Keratinocyte (primary cell): Measurements from ENCODE around the gene CCDC102B. TPM values are rescaled to one million over a fixed set of nuclear protein-coding genes. Genes with fewer than 3 reads are reported as not detected.
A peak's percentile ranks its signal among the peaks of the same experiment; 100 is the strongest.

Experiments used
- DNase-seq: peaks from one replicate; pipeline ENCODE4 v3.0.0-alpha.2; 2011; ENCODE audit warnings: low read depth, missing footprints, low spot score
- FAIRE-seq: peaks from 2 replicates; lab custom pipeline; 2011; peaks lifted over from hg19 to GRCh38; lab: Jason Lieb, UNC
- H2AFZ ChIP-seq: 2 replicates; pipeline ENCODE4 v1.6.0; 2012; ENCODE audit warnings: low read length, control low read depth, inconsistent platforms; ENCODE audit not compliant: control insufficient read depth
- H3K27ac ChIP-seq: 2 replicates; pipeline ENCODE4 v1.5.1; 2011; ENCODE audit warnings: low read length; ENCODE audit not compliant: control insufficient read depth, insufficient read depth
- H3K27me3 ChIP-seq: 3 replicates; pipeline ENCODE4 v1.6.0; 2011; ENCODE audit warnings: low read length; ENCODE audit not compliant: control insufficient read depth, insufficient read depth; ENCODE audit errors: extremely low read depth
- H3K36me3 ChIP-seq, 2 experiments: 2 replicates in 1 of 2; 3 replicates in 1 of 2; pipeline ENCODE4 v1.5.1; 2011; ENCODE audit warnings: low read length in 2 of 2, mild to moderate bottlenecking in 1 of 2; ENCODE audit not compliant: control insufficient read depth in 2 of 2, insufficient read depth in 2 of 2; ENCODE audit errors: extremely low read depth in 1 of 2
- H3K4me1 ChIP-seq: 3 replicates; pipeline ENCODE4 v1.5.1; 2011; ENCODE audit warnings: low read length; ENCODE audit not compliant: control insufficient read depth, insufficient read depth; ENCODE audit errors: extremely low read depth
- H3K4me2 ChIP-seq: 3 replicates; pipeline ENCODE4 v1.6.0; 2011; ENCODE audit warnings: low read depth, low read length; ENCODE audit not compliant: control insufficient read depth, insufficient read depth; ENCODE audit errors: extremely low read depth
- H3K4me3 ChIP-seq, 3 experiments: fragments of 200-600 bp in 1 of 3; sonication (generic) in 1 of 3; 2 replicates in 2 of 3; 3 replicates in 1 of 3; pipeline ENCODE4 v1.5.1; 2011 to 2016; ENCODE audit warnings: low read length in 3 of 3, mild to moderate bottlenecking in 3 of 3, control low read depth in 2 of 3, inconsistent platforms in 1 of 3, low read depth in 1 of 3, mixed read lengths in 1 of 3, mixed run types in 1 of 3, moderate library complexity in 1 of 3; ENCODE audit not compliant: control insufficient read depth in 2 of 3, insufficient read depth in 2 of 3; ENCODE audit errors: extremely low read depth in 1 of 3
- H3K79me2 ChIP-seq: 2 replicates; pipeline ENCODE4 v1.6.0; 2012; ENCODE audit warnings: low read length; ENCODE audit not compliant: control insufficient read depth, insufficient read depth
- H3K9ac ChIP-seq: 3 replicates; pipeline ENCODE4 v1.6.0; 2011; ENCODE audit warnings: low read length; ENCODE audit not compliant: control insufficient read depth, insufficient read depth; ENCODE audit errors: extremely low read depth
- H3K9me1 ChIP-seq: 3 replicates; pipeline ENCODE4 v1.6.0; 2011; ENCODE audit warnings: low read length; ENCODE audit not compliant: control insufficient read depth, insufficient read depth; ENCODE audit errors: extremely low read depth
- H3K9me3 ChIP-seq: 2 replicates; pipeline ENCODE4 v1.5.1; 2012; ENCODE audit warnings: low read depth, low read length; ENCODE audit not compliant: control insufficient read depth
- H4K20me1 ChIP-seq: 3 replicates; pipeline ENCODE4 v1.6.0; 2011; ENCODE audit warnings: low read length; ENCODE audit not compliant: control insufficient read depth, insufficient read depth; ENCODE audit errors: extremely low read depth
- EZH2 ChIP-seq: IDR thresholded peaks from one replicate; pipeline ENCODE4 v1.6.1; 2012; ENCODE audit warnings: inconsistent platforms, mild to moderate bottlenecking, low read length, moderate library complexity
- dilution Hi-C: fragments of 300-500 bp; cut with MboI; formaldehyde crosslinking; loops from one replicate; pipeline ENCODE4 v1.7.0; 2020; ENCODE audit warnings: low sequenced_read_pairs; ENCODE audit not compliant: extremely low pct_ligation_motif_present
- polyA plus RNA-seq, 5 experiments: library from polyadenylated mRNA; depleted of rRNA in 3 of 5; stranded (reverse) in 3 of 5; stranded (forward) in 1 of 5; unstranded in 1 of 5; fragments of >200 nt; gene quantifications; 1 replicate in 1 of 5; 2 replicates in 3 of 5; 3 replicates in 1 of 5; pipeline versions ENCODE4 v1.2.1 to v1.2.3, GENCODE V29; 2011 to 2012; ENCODE audit warnings: missing spikeins in 2 of 5, low read depth in 1 of 5, low replicate concordance in 1 of 5
- TF ChIP-seq, protein P1 (sequence below), 3 experiments: IDR thresholded peaks in 1 of 3; conservative IDR thresholded peaks in 1 of 3; optimal IDR thresholded peaks in 1 of 3; 2 replicates in 2 of 3; 3 replicates in 1 of 3; pipeline versions ENCODE3 to v1.5.1; 2011; ENCODE audit warnings: low read length in 3 of 3, mild to moderate bottlenecking in 3 of 3, moderate library complexity in 2 of 3, control low read depth in 1 of 3, inconsistent platforms in 1 of 3; ENCODE audit not compliant: insufficient read depth in 2 of 3; ENCODE audit errors: extremely low read depth in 1 of 3

CCDC102B gene
- polyA plus RNA-seq, 1 donor (not counting 4 experiments of a cell fraction or from before 2014, with no cell fraction given), result 0.60 TPM

GRCh38 chr18:68944826-68945225 lies 146.9 kb downstream of the CCDC102B start:
- no peak overlapping the region for H3K27ac ChIP-seq
- FAIRE-seq (peak; percentile 87), DNase-seq (no peak)
- TF ChIP-seq, protein P1, sequence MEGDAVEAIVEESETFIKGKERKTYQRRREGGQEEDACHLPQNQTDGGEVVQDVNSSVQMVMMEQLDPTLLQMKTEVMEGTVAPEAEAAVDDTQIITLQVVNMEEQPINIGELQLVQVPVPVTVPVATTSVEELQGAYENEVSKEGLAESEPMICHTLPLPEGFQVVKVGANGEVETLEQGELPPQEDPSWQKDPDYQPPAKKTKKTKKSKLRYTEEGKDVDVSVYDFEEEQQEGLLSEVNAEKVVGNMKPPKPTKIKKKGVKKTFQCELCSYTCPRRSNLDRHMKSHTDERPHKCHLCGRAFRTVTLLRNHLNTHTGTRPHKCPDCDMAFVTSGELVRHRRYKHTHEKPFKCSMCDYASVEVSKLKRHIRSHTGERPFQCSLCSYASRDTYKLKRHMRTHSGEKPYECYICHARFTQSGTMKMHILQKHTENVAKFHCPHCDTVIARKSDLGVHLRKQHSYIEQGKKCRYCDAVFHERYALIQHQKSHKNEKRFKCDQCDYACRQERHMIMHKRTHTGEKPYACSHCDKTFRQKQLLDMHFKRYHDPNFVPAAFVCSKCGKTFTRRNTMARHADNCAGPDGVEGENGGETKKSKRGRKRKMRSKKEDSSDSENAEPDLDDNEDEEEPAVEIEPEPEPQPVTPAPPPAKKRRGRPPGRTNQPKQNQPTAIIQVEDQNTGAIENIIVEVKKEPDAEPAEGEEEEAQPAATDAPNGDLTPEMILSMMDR (optimal IDR thresholded peaks at IDR 0.05 in 1 of 3, IDR thresholded peaks at IDR 0.05 in 1 of 3, conservative IDR thresholded peaks at IDR 0.05 in 1 of 3; ENCODE audit: extremely low read depth in 1 of 3, insufficient read depth in 2 of 3, low read length in 3 of 3), result no peak
- TF ChIP-seq EZH2, result no peak
- H4K20me1 ChIP-seq, result no peaks in the 10 kb centered on the region
- H2AFZ ChIP-seq, result no peak overlapping the region
- H3K4me3 ChIP-seq, result no peak overlapping the region
- H3K4me2 ChIP-seq, result no peak overlapping the region
- H3K79me2 ChIP-seq, result no peaks in the 10 kb centered on the region
- no peaks in the 10 kb centered on the region for H3K9me3 ChIP-seq
- H3K4me1 ChIP-seq, result no peaks in the 10 kb centered on the region
- H3K9me1 ChIP-seq, result no peaks in the 10 kb centered on the region
- dilution Hi-C loops, result no loop called here
- no peaks in the 10 kb centered on the region for H3K27me3 ChIP-seq
- H3K9ac ChIP-seq, result no peak overlapping the region
- H3K36me3 ChIP-seq, result no peaks in the 10 kb centered on the region

DNA sequence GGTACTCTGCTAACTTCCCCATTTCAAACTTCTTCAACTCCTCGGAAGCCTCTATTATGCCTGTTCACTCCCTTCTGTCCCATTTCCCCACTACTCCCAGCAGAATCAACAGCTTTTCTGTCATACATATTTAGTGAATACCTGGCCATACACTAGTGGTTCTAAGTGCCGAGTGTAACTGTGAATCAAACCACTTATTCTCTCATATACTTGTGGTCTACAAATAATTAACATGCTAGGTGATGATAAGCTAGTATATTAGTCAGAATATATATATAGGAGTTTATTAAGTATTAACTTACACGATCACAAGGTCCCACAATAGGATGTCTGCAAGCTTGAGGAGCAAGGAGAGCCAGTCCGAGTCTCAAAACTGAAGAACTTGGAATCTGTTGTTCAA lies 150.7 kb downstream of the CCDC102B start:
- H3K4me1 ChIP-seq, result no peaks in the 10 kb centered on the region
- H3K27ac ChIP-seq, result no peak overlapping the region
- H3K9me1 ChIP-seq, result no peaks in the 10 kb centered on the region
- no peaks in the 10 kb centered on the region for H3K79me2 ChIP-seq
- no peaks in the 10 kb centered on the region for H3K36me3 ChIP-seq
- FAIRE-seq, result no peak
- no peak overlapping the region for H3K4me2 ChIP-seq
- H3K4me3 ChIP-seq, result no peak overlapping the region
- no peaks in the 10 kb centered on the region for H3K27me3 ChIP-seq
- H3K9ac ChIP-seq, result no peak overlapping the region
- dilution Hi-C loops, result no loop called here
- H3K9me3 ChIP-seq, result no peaks in the 10 kb centered on the region
- DNase-seq, result no peak
- no peak for TF ChIP-seq EZH2
- TF ChIP-seq, protein P1 (optimal IDR thresholded peaks at IDR 0.05 in 1 of 3, IDR thresholded peaks at IDR 0.05 in 1 of 3, conservative IDR thresholded peaks at IDR 0.05 in 1 of 3; ENCODE audit: extremely low read depth in 1 of 3, insufficient read depth in 2 of 3, low read length in 3 of 3), result no peak
- H2AFZ ChIP-seq, result no peak overlapping the region
- H4K20me1 ChIP-seq, result no peaks in the 10 kb centered on the region
